ENCODE data around the gene ABCB9.

Gene ABCB9

DNA sequence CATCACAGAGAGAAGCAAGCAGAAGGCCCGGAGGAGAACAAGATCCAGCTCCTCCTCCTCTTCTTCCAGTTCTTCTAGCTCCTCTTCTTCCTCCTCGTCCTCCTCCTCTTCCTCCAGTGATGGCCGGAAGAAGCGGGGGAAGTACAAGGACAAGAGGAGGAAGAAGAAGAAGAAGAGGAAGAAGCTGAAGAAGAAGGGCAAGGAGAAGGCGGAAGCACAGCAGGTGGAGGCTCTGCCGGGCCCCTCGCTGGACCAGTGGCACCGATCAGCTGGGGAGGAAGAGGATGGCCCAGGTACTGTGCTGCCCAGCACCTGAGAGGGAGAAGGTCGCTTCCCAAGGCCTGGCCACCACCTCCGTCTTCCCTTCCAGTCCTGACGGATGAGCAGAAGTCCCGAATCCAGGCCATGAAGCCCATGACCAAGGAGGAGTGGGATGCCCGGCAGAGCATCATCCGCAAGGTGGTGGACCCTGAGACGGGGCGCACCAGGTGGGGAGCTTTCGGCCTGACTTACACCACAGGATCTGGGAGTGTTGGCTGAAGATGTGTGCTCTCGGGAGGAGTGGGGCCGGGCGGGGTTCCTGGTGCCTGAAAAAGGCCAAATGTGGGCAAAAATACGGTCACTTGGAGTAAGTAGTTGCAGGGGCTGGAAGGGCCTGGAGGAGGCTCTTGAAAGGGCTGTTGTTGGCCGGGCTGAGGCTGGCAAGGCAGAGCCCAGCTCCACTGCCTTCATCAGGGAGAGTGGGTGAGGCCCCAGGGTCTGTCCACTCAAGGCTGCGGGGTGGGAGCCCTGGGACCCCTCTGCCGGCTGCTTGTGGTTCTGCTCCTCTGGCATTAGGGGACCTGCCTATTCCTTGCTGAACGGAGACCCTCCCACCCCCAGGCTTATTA is 15.6 kb upstream of the ABCB9 start:
- no peak for DNase-seq

- no peak for DNase-seq
Measured at GRCh38 chr12:122981036-122981471, 14.8 kb upstream of the ABCB9 start.

DNA sequence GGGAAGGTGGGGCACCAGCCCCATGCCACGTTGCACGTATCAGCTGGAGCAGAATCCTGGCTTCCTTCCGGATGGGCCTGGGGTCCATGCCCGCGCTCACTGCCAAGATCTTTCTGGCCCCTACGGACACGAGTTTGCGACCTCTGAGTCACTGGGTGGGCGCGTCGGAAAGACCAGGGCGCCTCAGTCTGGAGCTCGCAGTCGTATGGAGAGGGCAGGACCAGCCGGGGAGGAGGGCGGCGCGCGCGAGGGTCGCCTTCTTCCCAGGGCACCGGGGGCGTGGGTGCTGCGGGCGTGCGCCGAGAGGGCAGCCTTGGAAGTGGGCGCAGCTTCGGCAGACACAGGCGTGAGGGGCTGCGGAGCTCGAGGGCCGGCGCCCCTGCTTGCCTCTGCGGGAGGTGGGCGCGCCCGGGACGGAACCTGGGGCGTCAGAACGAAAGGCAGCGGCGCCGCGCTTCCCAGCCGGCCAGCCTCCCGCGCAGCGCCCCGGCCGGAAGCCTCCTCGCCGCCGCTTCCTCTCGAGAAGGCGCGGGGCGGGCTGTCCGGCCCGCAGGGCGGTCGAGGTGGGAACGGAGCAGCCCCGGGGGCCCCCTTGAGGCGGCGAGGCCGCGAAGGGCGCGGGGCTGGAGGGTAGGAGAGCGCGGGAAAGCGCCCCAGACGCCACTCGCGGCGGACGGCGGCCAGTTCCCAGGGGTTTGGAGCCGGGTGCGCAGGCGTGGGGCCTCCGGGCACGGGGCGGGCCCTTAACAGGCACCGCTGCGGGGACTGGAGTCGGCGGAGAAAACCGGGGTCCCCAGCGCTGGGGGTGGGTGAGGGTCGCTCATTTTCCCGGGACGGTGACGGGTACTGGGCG is 14.1 kb upstream of the ABCB9 start, which contains the start of gene ARL6IP4:
TSS of gene ARL6IP4 (plus strand) at position 499 of the 853 bp plus-strand sequence. CDS start 459 bp downstream, outside the sequence.
- DNase-seq: peak; percentile 64

DNA sequence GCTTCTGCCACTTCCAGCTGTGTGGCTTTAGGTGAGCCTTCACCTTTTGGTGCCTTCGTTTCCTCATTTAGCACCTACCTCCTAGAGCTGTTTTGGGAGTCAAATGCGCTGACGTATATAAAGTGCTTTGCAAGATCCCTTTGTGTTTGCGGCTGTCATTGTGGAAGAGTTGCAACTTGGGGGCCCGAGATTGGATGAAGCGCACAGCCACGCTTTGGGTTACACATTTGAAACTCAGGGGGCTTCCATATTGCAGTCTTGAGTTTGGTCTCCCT is 13.6 kb upstream of the ABCB9 start:
- no peak for DNase-seq

DNA sequence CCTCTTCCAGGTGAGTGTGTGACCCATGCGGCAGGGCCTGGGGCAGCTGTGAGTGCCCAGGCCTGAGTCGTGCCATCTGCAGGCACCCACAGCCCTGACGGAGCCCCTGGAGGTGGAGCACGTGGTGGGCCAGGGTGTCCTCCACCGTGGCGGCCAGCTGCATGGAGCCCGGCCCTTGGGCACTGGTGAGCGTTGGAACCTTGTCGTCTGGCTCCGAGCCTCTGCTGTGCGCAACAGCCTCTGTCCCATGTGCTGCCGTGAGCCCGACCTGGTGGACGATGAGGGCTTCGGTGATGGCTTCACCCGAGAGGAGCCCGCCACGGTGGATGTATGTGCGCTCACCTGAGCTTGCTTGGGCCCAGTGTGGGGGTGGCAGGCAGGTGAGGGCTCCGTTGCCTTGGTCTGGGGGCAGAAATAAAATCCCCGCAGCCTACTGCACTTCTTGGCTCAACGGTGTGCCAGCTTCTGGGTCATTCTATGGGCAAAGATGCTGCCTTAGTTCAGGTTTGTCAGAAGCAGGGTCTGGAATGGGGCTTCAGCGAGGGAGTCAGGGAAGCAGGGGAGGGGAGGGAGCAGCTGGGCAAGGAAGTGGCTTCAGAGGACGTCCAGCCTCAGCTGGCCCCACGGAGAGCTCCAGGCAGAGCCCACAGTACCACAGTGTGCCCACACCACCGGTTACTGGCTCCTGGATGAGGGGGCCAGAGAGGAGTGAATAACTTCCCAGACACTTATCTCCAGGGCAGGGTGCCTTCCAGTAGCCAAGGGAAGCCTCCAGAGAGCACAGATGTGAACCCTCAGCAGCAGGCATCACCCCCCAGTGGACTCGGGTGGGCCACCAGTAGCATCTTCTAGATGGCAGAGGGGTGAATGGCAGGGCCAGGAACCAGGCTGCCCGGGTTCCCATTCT is 13.0 kb upstream of the ABCB9 start:
- no peak for DNase-seq

- DNase-seq: no peak
Measured at GRCh38 chr12:122978507-122978955, 12.3 kb upstream of the ABCB9 start.

- DNase-seq: no peak
Measured at GRCh38 chr12:122977655-122978392, 11.6 kb upstream of the ABCB9 start.

- no peak for DNase-seq
Measured at GRCh38 chr12:122977153-122977552, 10.9 kb upstream of the ABCB9 start.

DNA sequence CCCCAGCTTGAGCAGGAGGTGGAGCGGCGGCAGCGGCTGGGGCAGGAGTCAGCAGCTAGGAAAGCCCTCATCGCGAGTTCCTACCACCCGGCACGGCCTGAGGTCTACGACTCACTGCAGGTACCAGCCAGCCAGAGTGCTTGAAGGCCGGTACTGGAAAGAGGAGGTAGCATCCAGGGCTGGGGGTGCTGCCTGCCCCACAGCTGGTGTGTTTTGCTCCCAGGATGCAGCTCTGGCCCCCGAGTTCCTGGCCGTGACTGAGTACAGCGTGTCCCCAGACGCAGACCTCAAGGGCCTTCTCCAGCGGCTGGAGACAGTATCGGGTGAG is 10.3 kb upstream of the ABCB9 start:
- DNase-seq: no peak

- no peak for DNase-seq
Measured at GRCh38 chr12:122975790-122976647, 9.8 kb upstream of the ABCB9 start.

DNA sequence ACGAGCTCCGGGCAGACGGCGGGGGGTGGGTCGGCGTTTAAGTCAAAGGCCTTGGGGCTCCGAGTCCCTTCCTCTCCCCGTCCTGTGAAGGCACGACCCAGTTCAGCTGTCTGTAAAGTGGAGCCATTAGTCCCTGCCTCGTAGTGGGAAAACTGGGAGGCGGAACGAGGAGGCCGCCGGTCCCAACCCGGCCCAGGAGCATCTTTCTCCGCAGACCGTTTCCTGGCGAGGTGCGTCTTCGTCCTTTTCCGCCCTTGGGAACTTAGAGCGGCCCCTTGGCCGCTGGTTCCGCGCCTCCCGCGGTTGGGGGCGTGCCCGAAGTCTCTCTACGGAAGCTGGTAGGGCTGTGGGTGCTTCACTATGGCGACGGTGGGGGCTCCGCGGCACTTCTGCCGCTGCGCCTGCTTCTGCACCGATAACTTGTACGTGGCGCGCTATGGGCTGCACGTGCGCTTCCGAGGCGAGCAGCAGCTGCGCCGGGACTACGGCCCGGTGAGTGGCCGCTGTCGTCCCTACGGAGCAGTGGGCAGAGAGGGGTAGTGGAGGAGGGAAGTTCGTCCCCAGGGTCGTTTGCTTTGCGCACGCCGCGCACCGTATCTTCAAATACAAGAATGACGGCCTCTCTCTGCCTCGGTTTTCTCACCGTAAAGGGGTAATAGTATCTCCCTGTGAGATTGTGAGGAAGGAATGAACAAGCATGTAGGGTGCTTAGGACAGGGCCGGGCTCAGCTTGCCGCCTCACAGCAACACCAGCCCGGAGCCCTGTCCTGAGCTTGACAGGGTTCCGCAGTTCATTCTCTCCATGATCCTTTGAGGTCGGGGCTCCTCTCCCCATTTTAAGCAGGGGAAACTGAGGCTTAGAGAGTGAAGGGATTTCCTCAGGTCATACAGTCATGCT is 8.9 kb upstream of the ABCB9 start, which contains the start of gene OGFOD2:
TSS of gene OGFOD2 (plus strand) at position 353 of the 898 bp plus-strand sequence. CDS start at position 361, 8 bp downstream.
- DNase-seq: peak; percentile 86

DNA sequence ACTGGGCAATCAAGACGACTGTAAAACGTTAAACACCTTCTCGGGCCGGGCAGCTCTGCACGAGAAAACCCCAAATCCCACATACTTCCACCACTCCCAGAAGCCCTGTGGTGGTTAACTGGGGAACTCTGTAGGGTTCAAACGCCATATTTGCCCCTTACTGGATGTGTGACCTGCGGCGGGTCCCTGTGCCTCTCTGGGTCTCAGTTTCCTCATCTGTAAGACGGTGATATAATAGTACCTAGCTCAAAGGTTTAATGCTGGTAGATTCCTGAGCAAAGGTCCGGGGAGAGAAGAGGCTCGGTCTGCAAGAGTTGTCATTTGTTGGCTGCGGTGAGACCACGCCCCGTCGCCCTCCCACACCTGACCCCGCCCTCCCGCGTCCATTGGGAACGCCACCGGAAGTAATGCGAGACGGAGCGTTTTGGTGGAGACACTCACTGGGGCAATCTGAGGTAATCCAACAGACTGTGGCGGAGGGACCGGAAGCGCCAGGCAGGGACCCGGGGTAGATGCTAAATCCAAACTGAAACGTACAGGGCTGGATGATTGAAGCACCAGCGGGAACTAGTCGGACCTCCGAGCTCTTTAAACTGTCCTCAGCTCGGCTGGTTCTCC is 8.1 kb upstream of the ABCB9 start:
- peak; percentile 96 for DNase-seq

- DNase-seq: no peak
Measured at GRCh38 chr12:122969676-122970075, 3.4 kb upstream of the ABCB9 start.

DNA sequence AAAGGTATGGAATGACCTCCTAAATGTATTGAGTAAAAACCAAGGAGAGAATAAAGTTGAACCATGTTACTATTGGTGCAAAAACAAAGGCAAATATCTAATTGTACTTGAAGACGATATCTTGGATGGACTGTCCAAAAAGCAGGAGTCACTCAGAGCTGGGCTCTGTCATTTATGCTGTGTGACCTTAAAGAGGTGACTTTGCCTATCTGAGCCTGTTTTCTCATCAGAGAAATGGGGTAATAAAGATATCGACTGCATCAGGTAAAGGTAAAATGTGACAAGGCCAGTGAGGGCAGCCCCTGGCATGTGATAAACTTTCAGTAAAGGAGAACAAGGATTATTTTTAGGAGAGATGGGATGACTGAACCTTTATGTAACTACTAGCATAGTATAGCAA is 1.8 kb upstream of the ABCB9 start:
- no peak for DNase-seq

DNA sequence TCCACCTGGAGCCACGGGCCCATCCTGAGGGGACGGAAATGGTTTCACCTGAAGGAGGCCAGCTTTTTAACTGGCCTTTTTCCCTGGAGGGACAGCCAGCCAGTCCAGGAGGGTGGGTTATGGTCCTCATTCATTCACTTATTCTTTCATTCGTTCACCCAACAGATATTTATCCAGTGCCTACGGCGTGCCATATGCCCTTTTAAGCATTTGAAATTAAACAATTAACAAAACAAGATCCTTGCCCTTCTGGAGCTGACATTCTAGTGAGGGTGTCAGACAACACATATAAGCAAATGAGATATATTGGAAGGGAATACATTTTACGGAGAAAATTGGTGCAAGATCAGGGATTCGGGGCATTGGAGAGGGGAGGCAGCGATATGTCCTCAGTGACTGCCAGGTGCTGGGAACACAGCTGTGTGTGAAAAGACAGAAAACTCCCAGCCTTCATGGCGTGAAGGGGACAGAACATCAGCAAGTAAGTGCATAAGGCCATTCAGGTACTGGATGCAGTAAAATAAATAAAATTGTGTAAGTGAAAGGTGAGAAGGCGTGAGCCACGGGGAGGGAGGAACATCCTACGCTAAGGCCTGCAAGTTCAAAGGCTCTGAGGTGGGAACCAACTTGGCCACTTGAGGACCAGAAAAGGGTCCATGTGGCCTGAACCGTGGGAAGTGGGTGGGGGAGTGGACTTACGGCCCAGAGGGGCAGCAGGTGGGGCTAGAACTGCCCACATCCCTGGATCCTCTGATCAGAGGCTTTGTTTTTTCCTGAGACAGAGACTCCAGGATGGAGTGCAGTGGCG is 684 bp upstream of the ABCB9 start:
- DNase-seq: no peak

DNA sequence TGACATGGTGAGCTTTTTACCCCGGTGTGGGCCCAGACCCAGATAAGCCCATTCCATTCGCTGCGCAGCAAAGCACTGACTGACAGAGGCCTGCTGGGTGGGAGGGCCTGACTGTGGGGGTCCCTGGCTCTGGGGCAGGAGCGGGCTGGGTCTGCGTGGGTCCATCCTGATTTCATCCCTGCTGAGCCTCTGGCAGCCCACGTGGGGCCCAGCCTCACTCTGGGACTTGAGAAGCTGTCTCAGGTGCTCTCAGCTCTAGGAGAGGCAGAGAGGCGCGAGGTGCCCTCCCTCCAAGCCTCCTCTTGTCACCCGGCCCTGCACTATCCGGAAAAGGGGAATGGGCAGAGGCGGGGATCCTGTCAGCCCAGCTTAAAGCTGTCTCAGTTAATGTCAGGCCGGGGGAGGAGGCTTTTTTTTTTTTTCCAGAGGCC is 927 bp downstream of the ABCB9 start:
- no peak for DNase-seq

DNA sequence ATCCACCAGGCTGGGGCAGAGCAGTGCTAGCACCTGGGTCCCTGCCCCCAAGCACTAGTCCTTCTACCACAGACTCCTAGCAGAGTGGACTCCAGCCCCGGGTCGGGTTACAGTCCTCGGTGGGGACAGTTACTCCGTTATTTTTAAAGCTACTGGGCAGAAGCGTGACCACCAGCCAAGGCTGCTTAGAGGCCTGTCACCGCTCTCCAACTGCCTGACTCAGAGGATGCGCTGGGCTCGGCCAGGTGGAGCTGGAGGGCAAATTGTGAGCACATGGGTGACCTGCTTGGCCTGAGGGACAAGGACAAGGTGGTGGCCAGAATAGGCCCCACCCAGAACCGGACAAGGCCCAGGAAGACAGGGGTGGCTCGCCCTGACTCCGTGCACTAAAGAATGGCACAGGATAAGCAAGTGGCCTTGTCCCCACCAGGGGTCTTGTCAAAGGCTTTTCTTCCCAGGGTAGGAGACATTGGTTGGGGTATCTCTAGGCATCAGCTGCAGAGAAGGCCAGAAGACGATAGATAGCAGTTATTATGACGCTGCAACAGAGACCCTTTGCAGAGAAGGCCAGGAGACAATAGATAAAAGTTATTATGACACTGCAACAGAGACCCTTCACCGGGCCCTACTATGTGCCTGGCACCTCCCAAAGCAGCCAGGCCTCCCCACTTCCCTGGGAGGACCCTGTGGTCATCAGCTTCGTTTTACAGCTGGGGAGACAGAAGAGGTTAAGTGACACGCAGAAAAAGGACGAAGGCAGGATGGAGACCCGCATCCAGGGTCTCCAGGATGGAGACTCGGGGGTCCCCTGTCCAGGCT is 1.6 kb downstream of the ABCB9 start:
- no peak for DNase-seq

DNA sequence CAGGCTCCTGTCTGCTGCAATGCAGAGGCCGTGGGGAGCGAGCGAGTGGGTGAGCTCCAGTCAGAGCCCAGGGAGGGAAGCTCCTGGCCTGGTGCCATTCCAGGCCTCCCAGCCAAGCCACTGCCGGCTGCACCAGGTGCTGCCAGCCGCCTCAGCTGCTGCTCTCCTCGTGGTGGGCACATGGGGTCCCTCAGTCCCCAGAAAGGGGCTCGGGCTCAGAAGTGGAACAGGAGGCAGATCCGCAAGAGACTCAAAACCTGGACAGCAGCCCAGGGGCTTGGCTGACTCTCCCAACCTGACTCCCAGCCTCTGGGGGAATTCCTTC is 2.4 kb downstream of the ABCB9 start:
- DNase-seq: no peak

All from GDM1 (cell line).